ENCODE measurements around the gene NRG2.

Gene NRG2

DNA sequence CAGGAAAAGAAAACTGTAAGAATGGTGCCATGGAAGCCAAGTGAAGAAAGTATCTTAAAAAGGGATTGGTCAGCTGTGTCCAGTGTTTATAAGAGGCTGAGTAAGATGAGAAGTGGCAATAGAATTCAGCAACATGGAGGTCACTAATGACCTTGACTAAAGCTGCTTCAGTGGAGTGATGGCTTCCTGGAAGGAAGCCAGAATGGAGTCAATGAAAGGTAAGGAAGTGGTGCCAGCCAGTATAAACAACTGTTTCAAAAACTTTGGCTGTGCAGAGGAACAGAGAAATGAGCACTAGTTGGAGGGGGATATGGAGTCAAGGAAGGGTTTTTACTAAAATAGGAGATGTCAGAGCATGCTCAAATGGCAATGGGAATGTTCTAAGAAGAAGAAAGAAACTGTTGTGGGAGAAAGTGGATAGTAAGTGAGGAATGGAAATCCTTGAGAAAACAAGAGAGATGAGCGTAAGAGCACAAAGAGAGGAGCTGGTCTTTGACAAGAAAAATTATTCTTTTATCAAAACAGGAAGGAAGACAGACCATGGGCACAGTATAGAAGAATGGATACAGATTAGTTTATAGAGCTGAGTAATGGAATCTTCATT is 11.1 kb upstream of the NRG2 start:
- Mint-ChIP-seq H3K27ac (no peak overlapping the region), H3K27me3 (peaks cover 2% of the 10 kb centered on the region), H3K9me3 (no peaks in the 10 kb centered on the region), H3K4me1 (no peaks in the 10 kb centered on the region), H3K4me3 (no peak overlapping the region), H3K36me3 (no peaks in the 10 kb centered on the region)
- ATAC-seq (ENCODE audit: low read depth) (no peak), DNase-seq (ENCODE audit: low spot score in 2 of 2) (no peak)

DNA sequence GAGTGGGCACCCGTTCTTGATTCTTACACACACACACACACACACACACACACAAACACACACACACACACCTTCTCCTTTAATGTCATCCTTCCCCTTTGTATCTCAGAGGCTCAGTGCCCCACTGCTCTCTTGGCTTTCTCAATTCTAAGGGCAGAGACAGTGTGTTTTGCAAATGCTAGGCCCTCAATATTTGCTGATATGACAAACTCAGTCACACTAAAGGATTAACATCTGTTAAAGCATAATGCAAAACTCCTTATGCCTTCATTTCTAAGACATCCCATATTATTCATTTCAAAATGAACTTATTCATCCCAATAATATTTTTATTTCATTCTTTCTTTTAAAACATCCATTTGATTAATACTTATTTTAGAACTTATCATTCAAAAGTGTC is 8.9 kb upstream of the NRG2 start:
- Mint-ChIP-seq H3K9me3 (no peaks in the 10 kb centered on the region), H3K4me3 (no peak overlapping the region), H3K4me1 (no peaks in the 10 kb centered on the region), H3K36me3 (no peaks in the 10 kb centered on the region), H3K27me3 (peaks cover 8% of the 10 kb centered on the region), H3K27ac (no peak overlapping the region)
- no peak for ATAC-seq (ENCODE audit: low read depth)
- no peak for DNase-seq (ENCODE audit: low spot score in 2 of 2)

DNA sequence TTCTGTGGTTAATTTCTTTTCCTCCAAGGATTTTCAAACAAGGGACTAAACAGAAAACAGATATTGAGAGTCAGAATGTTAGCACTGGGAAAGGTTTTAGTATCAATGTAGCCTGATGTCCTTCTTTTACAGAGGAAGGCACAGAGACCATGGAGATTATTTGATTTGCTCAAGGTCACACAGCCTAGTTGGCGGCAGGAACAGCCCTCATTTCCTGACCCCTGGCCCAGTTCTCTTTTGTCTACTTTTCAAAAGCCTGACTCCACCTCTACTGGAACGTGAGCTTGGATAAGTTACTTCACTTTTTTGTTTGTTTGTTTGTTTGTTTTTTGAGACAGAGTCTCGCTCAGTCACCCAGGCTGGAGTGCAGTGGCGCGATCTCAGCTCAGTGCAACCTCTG is 6.6 kb upstream of the NRG2 start:
- Mint-ChIP-seq H3K9me3 (no peaks in the 10 kb centered on the region), H3K27me3 (peaks cover 16% of the 10 kb centered on the region), H3K27ac (no peak overlapping the region), H3K4me1 (no peaks in the 10 kb centered on the region), H3K36me3 (no peaks in the 10 kb centered on the region), H3K4me3 (no peak overlapping the region)
- DNase-seq (ENCODE audit: low spot score in 2 of 2) (no peak), ATAC-seq (ENCODE audit: low read depth) (no peak)

- H3K4me1 Mint-ChIP-seq = no peaks in the 10 kb centered on the region
- no peaks in the 10 kb centered on the region for H3K9me3 Mint-ChIP-seq
- H3K27me3 Mint-ChIP-seq = peaks cover 21% of the 10 kb centered on the region
- peak; percentile 35 for ATAC-seq (ENCODE audit: low read depth)
- no peak for DNase-seq (ENCODE audit: low spot score in 2 of 2)
- H3K36me3 Mint-ChIP-seq = no peaks in the 10 kb centered on the region
- H3K27ac Mint-ChIP-seq = no peak overlapping the region
- no peak overlapping the region for H3K4me3 Mint-ChIP-seq
Measured at GRCh38 chr5:140049205-140049604, 6.1 kb upstream of the NRG2 start.

- Mint-ChIP-seq H3K27me3 (peaks cover 31% of the 10 kb centered on the region), H3K27ac (no peak overlapping the region), H3K36me3 (no peaks in the 10 kb centered on the region), H3K9me3 (no peaks in the 10 kb centered on the region), H3K4me1 (peaks cover 16% of the 10 kb centered on the region), H3K4me3 (peak overlapping the region; percentile 72)
- ATAC-seq (ENCODE audit: low read depth) = no peak
- DNase-seq (ENCODE audit: low spot score in 2 of 2) = no peak
Measured at GRCh38 chr5:140044041-140044440, 942 bp upstream of the NRG2 start.

GRCh38 chr5:140043508-140043872 is 391 bp upstream of the NRG2 start:
- H3K9me3 Mint-ChIP-seq = no peaks in the 10 kb centered on the region
- peaks cover 26% of the 10 kb centered on the region for H3K27me3 Mint-ChIP-seq
- DNase-seq (ENCODE audit: low spot score in 2 of 2) = no peak

GRCh38 chr5:140042393-140042642 is 781 bp downstream of the NRG2 start:
- H3K4me3 Mint-ChIP-seq = peak overlapping the region; percentile 60
- peaks cover 19% of the 10 kb centered on the region for H3K4me1 Mint-ChIP-seq
- no peaks in the 10 kb centered on the region for H3K9me3 Mint-ChIP-seq
- no peaks in the 10 kb centered on the region for H3K36me3 Mint-ChIP-seq
- peaks cover 26% of the 10 kb centered on the region for H3K27me3 Mint-ChIP-seq
- DNase-seq (ENCODE audit: low spot score in 2 of 2) = peak in 1 of 2 donors; percentile 3
- no peak overlapping the region for H3K27ac Mint-ChIP-seq
- ATAC-seq (ENCODE audit: low read depth) = no peak

More at GRCh38 chr5:140043508-140043872, 391 bp upstream of the NRG2 start:
- no peak for ATAC-seq (ENCODE audit: low read depth)
- Mint-ChIP-seq H3K4me1 (peaks cover 17% of the 10 kb centered on the region), H3K36me3 (no peaks in the 10 kb centered on the region), H3K4me3 (peak overlapping the region; percentile 72), H3K27ac (no peak overlapping the region)

GRCh38 chr5:140041492-140042392 is 1.4 kb downstream of the NRG2 start:
- no peaks in the 10 kb centered on the region for H3K36me3 Mint-ChIP-seq
- peak overlapping the region; percentile 79 for H3K4me3 Mint-ChIP-seq
- ATAC-seq (ENCODE audit: low read depth) = no peak
- no peak for DNase-seq (ENCODE audit: low spot score in 2 of 2)
- H3K27ac Mint-ChIP-seq = no peak overlapping the region
- H3K9me3 Mint-ChIP-seq = no peaks in the 10 kb centered on the region
- peaks cover 19% of the 10 kb centered on the region for H3K4me1 Mint-ChIP-seq
- peaks cover 27% of the 10 kb centered on the region for H3K27me3 Mint-ChIP-seq

DNA sequence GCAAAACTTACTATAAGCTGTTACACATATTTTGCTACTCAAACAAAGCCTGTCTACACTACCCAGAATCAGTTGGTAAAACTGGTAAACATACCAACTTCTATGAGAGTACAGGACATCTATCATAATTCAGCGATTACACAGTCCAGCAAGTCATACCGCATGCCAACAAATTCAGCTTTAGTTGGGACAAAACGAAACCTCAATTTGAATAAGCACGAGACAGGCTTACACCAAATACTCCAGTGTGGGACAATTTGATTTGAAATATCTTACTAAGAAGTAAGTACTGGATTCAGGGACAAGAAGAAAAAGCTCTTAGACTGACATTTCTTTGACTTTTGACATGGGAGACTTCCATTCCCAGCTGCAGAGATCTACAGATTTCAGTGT is 2.0 kb downstream of the NRG2 start:
- H3K36me3 Mint-ChIP-seq = no peaks in the 10 kb centered on the region
- H3K27me3 Mint-ChIP-seq = peaks cover 29% of the 10 kb centered on the region
- DNase-seq (ENCODE audit: low spot score in 2 of 2) = no peak
- no peak overlapping the region for H3K27ac Mint-ChIP-seq
- no peaks in the 10 kb centered on the region for H3K9me3 Mint-ChIP-seq
- H3K4me3 Mint-ChIP-seq = peak overlapping the region; percentile 79
- H3K4me1 Mint-ChIP-seq = peaks cover 19% of the 10 kb centered on the region
- ATAC-seq (ENCODE audit: low read depth) = no peak

- Mint-ChIP-seq H3K27ac (no peak overlapping the region), H3K36me3 (no peaks in the 10 kb centered on the region), H3K4me3 (no peak overlapping the region), H3K9me3 (no peaks in the 10 kb centered on the region), H3K4me1 (peaks cover 19% of the 10 kb centered on the region), H3K27me3 (peaks cover 25% of the 10 kb centered on the region)
- DNase-seq (ENCODE audit: low spot score in 2 of 2) = no peak
- ATAC-seq (ENCODE audit: low read depth) = no peak
Measured at GRCh38 chr5:140040358-140040757, 2.7 kb downstream of the NRG2 start.

DNA sequence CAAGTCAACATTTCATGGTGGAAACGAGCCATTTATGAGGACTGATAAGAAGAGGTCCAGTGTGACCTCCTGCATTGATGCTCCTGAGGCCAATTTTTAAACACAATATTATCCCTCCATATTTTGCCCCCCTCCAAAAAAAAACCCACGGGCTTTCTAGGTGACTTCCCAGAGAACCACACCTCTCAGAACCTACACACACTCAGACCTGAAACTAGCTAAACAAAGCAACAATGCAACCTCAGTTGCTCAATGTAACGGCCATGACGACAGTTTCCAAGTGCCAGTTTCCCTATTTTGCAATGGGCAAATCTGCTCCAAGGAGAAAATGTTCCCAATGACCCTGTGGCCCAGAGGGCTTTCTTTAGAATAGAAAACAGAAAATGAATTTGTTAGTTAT is 3.5 kb downstream of the NRG2 start:
- no peak for ATAC-seq (ENCODE audit: low read depth)
- no peaks in the 10 kb centered on the region for H3K36me3 Mint-ChIP-seq
- peaks cover 20% of the 10 kb centered on the region for H3K27me3 Mint-ChIP-seq
- no peak overlapping the region for H3K27ac Mint-ChIP-seq
- H3K4me3 Mint-ChIP-seq = no peak overlapping the region
- peaks cover 19% of the 10 kb centered on the region for H3K4me1 Mint-ChIP-seq
- no peak for DNase-seq (ENCODE audit: low spot score in 2 of 2)
- H3K9me3 Mint-ChIP-seq = no peaks in the 10 kb centered on the region

DNA sequence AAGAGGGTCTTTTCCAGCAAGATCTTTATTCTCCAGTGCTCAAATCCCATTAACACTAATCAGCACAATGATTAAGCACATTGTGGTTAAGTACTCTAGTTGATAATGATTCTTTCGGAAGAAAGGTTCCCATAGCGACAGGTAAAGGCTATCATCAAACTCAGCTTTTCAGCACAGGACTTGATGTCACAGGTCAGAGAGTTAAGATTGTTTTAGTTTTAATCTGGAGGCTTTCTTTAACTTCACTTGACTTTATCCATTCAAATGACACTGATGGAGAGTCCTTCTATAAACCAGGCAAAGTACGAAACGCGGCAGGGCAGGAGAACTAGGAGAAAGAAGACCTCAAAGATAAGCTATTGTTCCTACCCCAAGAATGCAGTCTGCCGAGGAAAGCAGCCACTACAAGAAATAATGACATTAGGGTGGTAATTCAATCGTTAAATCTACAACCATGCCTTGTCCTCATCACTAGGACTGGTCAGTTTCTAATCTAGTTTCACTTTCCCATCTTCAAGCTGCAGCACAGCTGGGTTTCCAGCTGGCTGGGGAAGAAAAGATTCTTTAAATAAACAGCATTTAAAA is 4.6 kb downstream of the NRG2 start:
- Mint-ChIP-seq H3K9me3 (no peaks in the 10 kb centered on the region), H3K36me3 (no peaks in the 10 kb centered on the region), H3K4me1 (peaks cover 19% of the 10 kb centered on the region), H3K27ac (peak overlapping the region; percentile 69), H3K27me3 (peaks cover 15% of the 10 kb centered on the region), H3K4me3 (peak overlapping the region; percentile 63)
- DNase-seq (ENCODE audit: low spot score in 2 of 2) (no peak), ATAC-seq (ENCODE audit: low read depth) (no peak)

- Mint-ChIP-seq H3K27ac (no peak overlapping the region), H3K36me3 (no peaks in the 10 kb centered on the region), H3K4me3 (no peak overlapping the region), H3K9me3 (no peaks in the 10 kb centered on the region), H3K4me1 (peaks cover 15% of the 10 kb centered on the region), H3K27me3 (peaks cover 16% of the 10 kb centered on the region)
- DNase-seq (ENCODE audit: low spot score in 2 of 2) (no peak), ATAC-seq (ENCODE audit: low read depth) (no peak)
Measured at GRCh38 chr5:140037012-140037411, 6.1 kb downstream of the NRG2 start.

DNA sequence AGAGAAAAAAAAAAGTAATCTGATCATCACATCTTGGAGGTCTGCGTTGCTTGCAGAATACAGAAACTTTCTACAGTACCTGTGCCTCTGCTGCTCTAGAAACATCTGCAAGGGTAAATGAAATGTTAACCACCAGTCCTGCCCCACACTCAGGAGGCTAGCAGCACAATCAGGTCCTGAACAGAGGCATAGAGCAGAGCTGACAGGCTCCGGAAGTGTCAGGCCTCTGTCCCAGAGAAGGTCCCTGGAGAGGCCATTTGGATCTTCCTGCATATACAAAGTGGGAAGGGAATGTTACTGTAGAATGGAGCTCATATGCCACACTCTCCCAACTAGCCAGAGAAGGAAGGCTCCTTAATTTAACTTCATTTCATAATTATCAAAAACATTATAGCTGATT is 7.2 kb downstream of the NRG2 start:
- DNase-seq (ENCODE audit: low spot score in 2 of 2) = no peak
- Mint-ChIP-seq H3K4me3 (no peak overlapping the region), H3K4me1 (peaks cover 7% of the 10 kb centered on the region), H3K27ac (no peak overlapping the region), H3K27me3 (peaks cover 14% of the 10 kb centered on the region), H3K36me3 (no peaks in the 10 kb centered on the region), H3K9me3 (no peaks in the 10 kb centered on the region)
- ATAC-seq (ENCODE audit: low read depth) = no peak

Measured in memory B cell (primary cell).